ENCODE measurements around the gene TMEM115.

Gene TMEM115

GRCh38 chr3:50323614-50324199 lies 35.6 kb downstream of the TMEM115 start:
- peak overlapping the region; percentile 44 for H2AK5ac ChIP-seq (ENCODE audit: low read depth, low read length)
- H2BK5ac ChIP-seq (ENCODE audit: low read length) = no peak overlapping the region
- no peak overlapping the region for H3K4ac ChIP-seq (ENCODE audit: low read length)
- no peak overlapping the region for H2BK120ac ChIP-seq (ENCODE audit: low read depth, low read length)
- H3K27me3 ChIP-seq (ENCODE audit: control insufficient read depth in 3 of 3, insufficient read depth in 3 of 3, low read depth in 1 of 3, low read length in 3 of 3) = no peaks in the 10 kb centered on the region
- H3K79me1 ChIP-seq (ENCODE audit: low read depth, low read length) = peaks cover 20% of the 10 kb centered on the region
- no peak overlapping the region for H3K14ac ChIP-seq (ENCODE audit: low read length)
- H3K9ac ChIP-seq (ENCODE audit: low read depth, low read length, poor library complexity) = peak overlapping the region; percentile 21
- no peak overlapping the region for H3K27ac ChIP-seq (replicated peaks; ENCODE audit: low read length)
- peaks cover 32 to 33% of the 10 kb centered on the region in 2 donors for H3K4me1 ChIP-seq (ENCODE audit: control insufficient read depth in 2 of 2, insufficient read depth in 1 of 2, low read depth in 1 of 2, low read length in 2 of 2)
- no peak overlapping the region for H3K4me2 ChIP-seq (ENCODE audit: insufficient read depth, low read length, poor library complexity, severe bottlenecking)
- no peak overlapping the region for H3K23ac ChIP-seq (ENCODE audit: low read depth, low read length, poor library complexity)
- WGBS, 2 donors (ENCODE audit: extremely low coverage in 2 of 2, insufficient read length in 2 of 2, insufficient replicate concordance in 1 of 2) = no CpG with 5 or more reads among the region's 5 CpGs
- H3K36me3 ChIP-seq (replicated peaks in 1 of 2; ENCODE audit: control insufficient read depth in 2 of 2, insufficient read depth in 2 of 2, low read length in 2 of 2) = peaks cover 23 to 45% of the 10 kb centered on the region in 2 donors
- H3K18ac ChIP-seq (ENCODE audit: low read length) = peak overlapping the region; percentile 23
- DNase-seq (ENCODE audit: low spot score) = no peak
- H2BK12ac ChIP-seq (ENCODE audit: low read length) = peak overlapping the region; percentile 68
- no peaks in the 10 kb centered on the region for H3K9me3 ChIP-seq (replicated peaks in 1 of 2; ENCODE audit: control insufficient read depth in 2 of 2, insufficient read depth in 1 of 2, low read depth in 1 of 2, low read length in 2 of 2)
- H2AFZ ChIP-seq (ENCODE audit: low read length) = no peak overlapping the region
- H2BK15ac ChIP-seq (ENCODE audit: low read length) = peak overlapping the region; percentile 14
- no peak overlapping the region for H4K8ac ChIP-seq (ENCODE audit: low read depth, low read length)
- no peak overlapping the region for H3K4me3 ChIP-seq (ENCODE audit: low read length in 2 of 2)
- H4K91ac ChIP-seq (ENCODE audit: low read depth, low read length, poor library complexity) = no peak overlapping the region

GRCh38 chr3:50323092-50323600 lies 36.2 kb downstream of the TMEM115 start:
- Histone ChIP-seq H3K4ac (ENCODE audit: low read length) (no peak overlapping the region), H4K91ac (ENCODE audit: low read depth, low read length, poor library complexity) (no peak overlapping the region), H2AFZ (ENCODE audit: low read length) (no peak overlapping the region), H3K9me3 (replicated peaks in 1 of 2; ENCODE audit: control insufficient read depth in 2 of 2, insufficient read depth in 1 of 2, low read depth in 1 of 2, low read length in 2 of 2) (no peaks in the 10 kb centered on the region), H3K27ac (replicated peaks; ENCODE audit: low read length) (no peak overlapping the region), H3K27me3 (ENCODE audit: control insufficient read depth in 3 of 3, insufficient read depth in 3 of 3, low read depth in 1 of 3, low read length in 3 of 3) (no peaks in the 10 kb centered on the region), H2AK5ac (ENCODE audit: low read depth, low read length) (peak overlapping the region; percentile 90), H2BK15ac (ENCODE audit: low read length) (peak overlapping the region; percentile 99), H3K36me3 (replicated peaks in 1 of 2; ENCODE audit: control insufficient read depth in 2 of 2, insufficient read depth in 2 of 2, low read length in 2 of 2) (peaks cover 28 to 51% of the 10 kb centered on the region in 2 donors), H4K8ac (ENCODE audit: low read depth, low read length) (no peak overlapping the region), H3K79me1 (ENCODE audit: low read depth, low read length) (peaks cover 26% of the 10 kb centered on the region), H3K4me2 (ENCODE audit: insufficient read depth, low read length, poor library complexity, severe bottlenecking) (peak overlapping the region; percentile 54), H3K14ac (ENCODE audit: low read length) (no peak overlapping the region), H2BK12ac (ENCODE audit: low read length) (peak overlapping the region; percentile 68), H3K4me1 (ENCODE audit: control insufficient read depth in 2 of 2, insufficient read depth in 1 of 2, low read depth in 1 of 2, low read length in 2 of 2) (peaks cover 30 to 35% of the 10 kb centered on the region in 2 donors), H3K9ac (ENCODE audit: low read depth, low read length, poor library complexity) (peak overlapping the region; percentile 21), H2BK5ac (ENCODE audit: low read length) (no peak overlapping the region), H3K4me3 (ENCODE audit: low read length in 2 of 2) (no peak overlapping the region), H3K23ac (ENCODE audit: low read depth, low read length, poor library complexity) (no peak overlapping the region), H3K18ac (ENCODE audit: low read length) (peak overlapping the region; percentile 23), H2BK120ac (ENCODE audit: low read depth, low read length) (peak overlapping the region; percentile 94)
- no peak for DNase-seq (ENCODE audit: low spot score)
- no CpG with 5 or more reads among the region's 4 CpGs for WGBS, 2 donors (ENCODE audit: extremely low coverage in 2 of 2, insufficient read length in 2 of 2, insufficient replicate concordance in 1 of 2)

GRCh38 chr3:50322386-50323091 lies 36.8 kb downstream of the TMEM115 start, which contains the start of gene HYAL2:
Gene HYAL2, minus strand, starts transcription at chr3:50322745. Its CDS starts 2,256 bp downstream, at chr3:50320489.
- no peak for DNase-seq (ENCODE audit: low spot score)
- peak within 1 kb of the TSS; percentile 99 for H2BK120ac ChIP-seq (ENCODE audit: low read depth, low read length)
- WGBS, 2 donors (ENCODE audit: extremely low coverage in 2 of 2, insufficient read length in 2 of 2, insufficient replicate concordance in 1 of 2) = no CpG with 5 or more reads among the region's 31 CpGs

GRCh38 chr3:50322115-50322385 lies 37.3 kb downstream of the TMEM115 start:
- H3K4ac ChIP-seq (ENCODE audit: low read length) = peak overlapping the region; percentile 66
- no peak overlapping the region for H3K9ac ChIP-seq (ENCODE audit: low read depth, low read length, poor library complexity)
- H3K4me2 ChIP-seq (ENCODE audit: insufficient read depth, low read length, poor library complexity, severe bottlenecking) = peak overlapping the region; percentile 54
- peaks cover 0 to 2% of the 10 kb centered on the region in 2 donors for H3K9me3 ChIP-seq (replicated peaks in 1 of 2; ENCODE audit: control insufficient read depth in 2 of 2, insufficient read depth in 1 of 2, low read depth in 1 of 2, low read length in 2 of 2)
- peaks cover 29 to 36% of the 10 kb centered on the region in 2 donors for H3K4me1 ChIP-seq (ENCODE audit: control insufficient read depth in 2 of 2, insufficient read depth in 1 of 2, low read depth in 1 of 2, low read length in 2 of 2)
- peak overlapping the region; percentile 61 to 67 for H3K4me3 ChIP-seq (ENCODE audit: low read length in 2 of 2)
- H3K27ac ChIP-seq (replicated peaks; ENCODE audit: low read length) = peak overlapping the region; percentile 90
- no peak for DNase-seq (ENCODE audit: low spot score)
- H2BK12ac ChIP-seq (ENCODE audit: low read length) = peak overlapping the region; percentile 46
- H4K91ac ChIP-seq (ENCODE audit: low read depth, low read length, poor library complexity) = no peak overlapping the region
- peak overlapping the region; percentile 48 for H3K23ac ChIP-seq (ENCODE audit: low read depth, low read length, poor library complexity)
- no peak overlapping the region for H4K8ac ChIP-seq (ENCODE audit: low read depth, low read length)
- no CpG with 5 or more reads among the region's 14 CpGs for WGBS, 2 donors (ENCODE audit: extremely low coverage in 2 of 2, insufficient read length in 2 of 2, insufficient replicate concordance in 1 of 2)
- H2AFZ ChIP-seq (ENCODE audit: low read length) = peak overlapping the region; percentile 99
- peak overlapping the region; percentile 94 for H3K18ac ChIP-seq (ENCODE audit: low read length)
- H3K79me1 ChIP-seq (ENCODE audit: low read depth, low read length) = peaks cover 25% of the 10 kb centered on the region
- peak overlapping the region; percentile 15 for H2BK5ac ChIP-seq (ENCODE audit: low read length)
- peaks cover 37 to 62% of the 10 kb centered on the region in 2 donors for H3K36me3 ChIP-seq (replicated peaks in 1 of 2; ENCODE audit: control insufficient read depth in 2 of 2, insufficient read depth in 2 of 2, low read length in 2 of 2)
- peak overlapping the region; percentile 39 for H3K14ac ChIP-seq (ENCODE audit: low read length)
- H2AK5ac ChIP-seq (ENCODE audit: low read depth, low read length) = peak overlapping the region; percentile 90
- no peaks in the 10 kb centered on the region for H3K27me3 ChIP-seq (ENCODE audit: control insufficient read depth in 3 of 3, insufficient read depth in 3 of 3, low read depth in 1 of 3, low read length in 3 of 3)
- peak overlapping the region; percentile 99 for H2BK15ac ChIP-seq (ENCODE audit: low read length)
- H2BK120ac ChIP-seq (ENCODE audit: low read depth, low read length) = peak overlapping the region; percentile 94

More at GRCh38 chr3:50322386-50323091, 36.8 kb downstream of the TMEM115 start, which contains the start of gene HYAL2:
- peak within 1 kb of the TSS; percentile 90 for H3K27ac ChIP-seq (replicated peaks; ENCODE audit: low read length)
- peak within 1 kb of the TSS; percentile 39 for H3K14ac ChIP-seq (ENCODE audit: low read length)
- peak within 1 kb of the TSS; percentile 66 for H3K4ac ChIP-seq (ENCODE audit: low read length)
- no peak within 1 kb of the TSS for H4K8ac ChIP-seq (ENCODE audit: low read depth, low read length)
- H2AK5ac ChIP-seq (ENCODE audit: low read depth, low read length) = peak within 1 kb of the TSS; percentile 90
- peak within 1 kb of the TSS; percentile 87 for H4K91ac ChIP-seq (ENCODE audit: low read depth, low read length, poor library complexity)
- H3K23ac ChIP-seq (ENCODE audit: low read depth, low read length, poor library complexity) = peak within 1 kb of the TSS; percentile 97
- no peaks in the 10 kb centered on the region for H3K27me3 ChIP-seq (ENCODE audit: control insufficient read depth in 3 of 3, insufficient read depth in 3 of 3, low read depth in 1 of 3, low read length in 3 of 3)
- peak within 1 kb of the TSS; percentile 94 for H3K18ac ChIP-seq (ENCODE audit: low read length)
- peak within 1 kb of the TSS; percentile 67 for H3K9ac ChIP-seq (ENCODE audit: low read depth, low read length, poor library complexity)
- H3K36me3 ChIP-seq (replicated peaks in 1 of 2; ENCODE audit: control insufficient read depth in 2 of 2, insufficient read depth in 2 of 2, low read length in 2 of 2) = peaks cover 33 to 57% of the 10 kb centered on the region in 2 donors
- peak within 1 kb of the TSS; percentile 61 to 84 for H3K4me3 ChIP-seq (ENCODE audit: low read length in 2 of 2)
- peak within 1 kb of the TSS; percentile 68 for H2BK12ac ChIP-seq (ENCODE audit: low read length)
- peak within 1 kb of the TSS; percentile 95 for H3K4me2 ChIP-seq (ENCODE audit: insufficient read depth, low read length, poor library complexity, severe bottlenecking)
- no peaks in the 10 kb centered on the region for H3K9me3 ChIP-seq (replicated peaks in 1 of 2; ENCODE audit: control insufficient read depth in 2 of 2, insufficient read depth in 1 of 2, low read depth in 1 of 2, low read length in 2 of 2)
- peak within 1 kb of the TSS; percentile 98 for H2BK5ac ChIP-seq (ENCODE audit: low read length)
- H2AFZ ChIP-seq (ENCODE audit: low read length) = peak within 1 kb of the TSS; percentile 99
- peak within 1 kb of the TSS; percentile 99 for H2BK15ac ChIP-seq (ENCODE audit: low read length)
- peaks cover 25% of the 10 kb centered on the region for H3K79me1 ChIP-seq (ENCODE audit: low read depth, low read length)
- peaks cover 30 to 35% of the 10 kb centered on the region in 2 donors for H3K4me1 ChIP-seq (ENCODE audit: control insufficient read depth in 2 of 2, insufficient read depth in 1 of 2, low read depth in 1 of 2, low read length in 2 of 2)

Data from neuronal stem cell (in vitro differentiated cells).